Tibial nerve (tissue), 3 donors: ENCODE results near the gene EEIG2.

ENCODE experiments used
- POLR2A ChIP-seq, 2 donors: fragments of 450-650 bp; IDR thresholded peaks; one replicate each; pipeline ENCODE4 v1.6.1; 2017; ENCODE audit warnings: antibody characterized with exemption in 2 of 2, mild to moderate bottlenecking in 2 of 2, moderate library complexity in 2 of 2
- TF ChIP-seq, protein P1 (sequence below), 5 experiments: fragments of 200-600 bp in 3 of 5; fragments of 450-650 bp in 2 of 5; sonication (generic) in 3 of 5; IDR thresholded peaks; one replicate each; pipeline ENCODE4 v1.5.1; 2016 to 2019; ENCODE audit warnings: antibody characterized with exemption in 5 of 5, mild to moderate bottlenecking in 3 of 5, moderate library complexity in 2 of 5

DNA sequence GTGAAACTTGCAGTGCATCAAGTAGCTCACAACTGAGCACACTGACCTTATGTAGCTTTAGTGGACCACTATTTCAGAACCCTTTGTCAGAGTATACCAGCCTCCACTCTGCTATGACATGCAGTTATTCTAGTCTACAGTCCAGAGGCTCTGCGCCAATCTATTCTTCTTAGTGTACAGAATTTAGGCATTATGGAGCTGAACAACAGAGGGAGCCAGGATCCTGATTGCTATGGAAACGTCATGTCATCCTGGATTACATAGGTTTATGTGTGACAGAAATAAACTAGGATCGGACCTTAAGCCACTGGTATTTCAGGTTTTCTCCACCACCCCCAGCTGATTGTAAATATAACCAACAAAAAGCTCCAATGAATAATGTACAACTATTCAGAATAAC is 48.1 kb upstream of the EEIG2 start:
- TF ChIP-seq POLR2A (IDR thresholded peaks at IDR 0.05): no peak
- TF ChIP-seq, protein P1, sequence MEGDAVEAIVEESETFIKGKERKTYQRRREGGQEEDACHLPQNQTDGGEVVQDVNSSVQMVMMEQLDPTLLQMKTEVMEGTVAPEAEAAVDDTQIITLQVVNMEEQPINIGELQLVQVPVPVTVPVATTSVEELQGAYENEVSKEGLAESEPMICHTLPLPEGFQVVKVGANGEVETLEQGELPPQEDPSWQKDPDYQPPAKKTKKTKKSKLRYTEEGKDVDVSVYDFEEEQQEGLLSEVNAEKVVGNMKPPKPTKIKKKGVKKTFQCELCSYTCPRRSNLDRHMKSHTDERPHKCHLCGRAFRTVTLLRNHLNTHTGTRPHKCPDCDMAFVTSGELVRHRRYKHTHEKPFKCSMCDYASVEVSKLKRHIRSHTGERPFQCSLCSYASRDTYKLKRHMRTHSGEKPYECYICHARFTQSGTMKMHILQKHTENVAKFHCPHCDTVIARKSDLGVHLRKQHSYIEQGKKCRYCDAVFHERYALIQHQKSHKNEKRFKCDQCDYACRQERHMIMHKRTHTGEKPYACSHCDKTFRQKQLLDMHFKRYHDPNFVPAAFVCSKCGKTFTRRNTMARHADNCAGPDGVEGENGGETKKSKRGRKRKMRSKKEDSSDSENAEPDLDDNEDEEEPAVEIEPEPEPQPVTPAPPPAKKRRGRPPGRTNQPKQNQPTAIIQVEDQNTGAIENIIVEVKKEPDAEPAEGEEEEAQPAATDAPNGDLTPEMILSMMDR (IDR thresholded peaks at IDR 0.05): no peak
